Left ventricle myocardium inferior (tissue), 1 donor: Measurements from ENCODE around the gene TDRD12. TPM values are rescaled to one million over a fixed set of nuclear protein-coding genes. Genes with fewer than 3 reads are reported as not detected.
"Not testable (repeated sequence)": the region's sequence is repeated elsewhere in the genome, so short reads cannot be mapped to it uniquely, and the experiment has no call there.

Source experiments
- DNase-seq: peaks from one replicate; pipeline ENCODE4 v3.0.0-alpha.2; 2020
- H3K27ac ChIP-seq: fragments of 200-600 bp; replicated peaks from 2 replicates; pipeline ENCODE4 v1.8.0; 2021
- H3K27me3 ChIP-seq: fragments of 200-600 bp; 2 replicates; pipeline ENCODE4 v1.8.0; 2021; ENCODE audit warnings: low read depth
- H3K36me3 ChIP-seq: fragments of 200-600 bp; 2 replicates; pipeline ENCODE4 v1.8.0; 2021
- H3K4me1 ChIP-seq: fragments of 200-600 bp; 2 replicates; pipeline ENCODE4 v1.8.0; 2021
- H3K4me3 ChIP-seq: fragments of 200-600 bp; 2 replicates; pipeline ENCODE4 v1.8.0; 2021; ENCODE audit warnings: mild to moderate bottlenecking, moderate library complexity
- H3K9me3 ChIP-seq: fragments of 200-600 bp; replicated peaks from 2 replicates; pipeline ENCODE4 v1.8.0; 2021
- CTCF ChIP-seq: fragments of 200-600 bp; IDR thresholded peaks from 2 replicates; pipeline ENCODE4 v1.8.0; 2021; ENCODE audit warnings: antibody characterized with exemption, mild to moderate bottlenecking, borderline replicate concordance
- intact Hi-C: fragments of 100-400 bp; cut with micrococcal nuclease; formaldehyde crosslinking; loops from one replicate; pipeline ENCODE4 v1.11.0; 2022
- total RNA-seq: library from RNA; stranded (reverse); fragmentation: NEBNext Ultra II Directional; extraction: Animal tissue kit (Norgen Biotek cat#: 25700); gene quantifications from one replicate; pipeline ENCODE4 v1.2.1, GENCODE V29; 2021
- donor health status: DM: no; HTN: yes; CAD: no; lungs with severe emphysema.

Gene TDRD12
- total RNA-seq, 1 donor from 2014 or later: not detected

GRCh38 chr19:32828139-32828538 lies 108.6 kb downstream of the TDRD12 start:
- H3K36me3 ChIP-seq: peaks cover 3% of the 10 kb centered on the region
- no peaks in the 10 kb centered on the region for H3K9me3 ChIP-seq
- intact Hi-C loops: no loop called here
- DNase-seq: no peak
- no peak overlapping the region for H3K27ac ChIP-seq
- no peak overlapping the region for H3K4me3 ChIP-seq
- no peaks in the 10 kb centered on the region for H3K4me1 ChIP-seq
- peaks cover 23% of the 10 kb centered on the region for H3K27me3 ChIP-seq
- TF ChIP-seq CTCF: no peak

GRCh38 chr19:32828643-32829344 lies 109.2 kb downstream of the TDRD12 start:
- peaks cover 16% of the 10 kb centered on the region for H3K27me3 ChIP-seq
- intact Hi-C loops: no loop called here

GRCh38 chr19:32829345-32829896 lies 109.9 kb downstream of the TDRD12 start:
- H3K9me3 ChIP-seq: no peaks in the 10 kb centered on the region
- H3K27ac ChIP-seq: no peak overlapping the region
- no peak overlapping the region for H3K4me3 ChIP-seq
- no peaks in the 10 kb centered on the region for H3K4me1 ChIP-seq
- DNase-seq: no peak
- H3K36me3 ChIP-seq: peaks cover 3% of the 10 kb centered on the region
- no peak for TF ChIP-seq CTCF
- peaks cover 10% of the 10 kb centered on the region for H3K27me3 ChIP-seq
- intact Hi-C loops: no loop called here

More at GRCh38 chr19:32828643-32829344, 109.2 kb downstream of the TDRD12 start:
- Histone ChIP-seq H3K9me3 (no peaks in the 10 kb centered on the region), H3K4me3 (no peak overlapping the region), H3K36me3 (peaks cover 3% of the 10 kb centered on the region), H3K27ac (no peak overlapping the region), H3K4me1 (no peaks in the 10 kb centered on the region)
- no peak for TF ChIP-seq CTCF
- no peak for DNase-seq

GRCh38 chr19:32830231-32831014 lies 110.9 kb downstream of the TDRD12 start:
- DNase-seq: no peak
- Histone ChIP-seq H3K36me3 (peaks cover 3% of the 10 kb centered on the region), H3K4me3 (no peak overlapping the region), H3K27ac (no peak overlapping the region), H3K27me3 (no peaks in the 10 kb centered on the region), H3K4me1 (no peaks in the 10 kb centered on the region), H3K9me3 (no peaks in the 10 kb centered on the region)
- TF ChIP-seq CTCF: no peak
- intact Hi-C loops: no loop called here

GRCh38 chr19:32831611-32832010 lies 112.0 kb downstream of the TDRD12 start:
- no peak for TF ChIP-seq CTCF
- Histone ChIP-seq H3K9me3 (no peaks in the 10 kb centered on the region), H3K4me3 (no peak overlapping the region), H3K27me3 (no peaks in the 10 kb centered on the region), H3K36me3 (peaks cover 3% of the 10 kb centered on the region), H3K27ac (no peak overlapping the region), H3K4me1 (no peaks in the 10 kb centered on the region)
- intact Hi-C loops: no loop called here
- DNase-seq: no peak

GRCh38 chr19:32832094-32832493 lies 112.5 kb downstream of the TDRD12 start:
- H3K27me3 ChIP-seq, intact Hi-C loops, H3K4me3 ChIP-seq, H3K36me3 ChIP-seq, H3K27ac ChIP-seq, H3K9me3 ChIP-seq, H3K4me1 ChIP-seq, DNase-seq: not testable (repeated sequence)

GRCh38 chr19:32832825-32833224 lies 113.3 kb downstream of the TDRD12 start:
- intact Hi-C loops, DNase-seq, H3K27ac ChIP-seq: not testable (repeated sequence)

GRCh38 chr19:32833388-32833787 lies 113.8 kb downstream of the TDRD12 start:
- H3K4me3 ChIP-seq, DNase-seq, intact Hi-C loops: not testable (repeated sequence)

More at GRCh38 chr19:32832825-32833224, 113.3 kb downstream of the TDRD12 start:
- H3K27me3 ChIP-seq, H3K9me3 ChIP-seq, H3K4me1 ChIP-seq, H3K36me3 ChIP-seq, H3K4me3 ChIP-seq: not testable (repeated sequence)

More at GRCh38 chr19:32833388-32833787, 113.8 kb downstream of the TDRD12 start:
- not testable (repeated sequence) for H3K9me3 ChIP-seq, H3K4me1 ChIP-seq, H3K27me3 ChIP-seq, H3K27ac ChIP-seq, H3K36me3 ChIP-seq
